ENCODE results near the gene ZNF213.

The ZNF213 gene, protein sequence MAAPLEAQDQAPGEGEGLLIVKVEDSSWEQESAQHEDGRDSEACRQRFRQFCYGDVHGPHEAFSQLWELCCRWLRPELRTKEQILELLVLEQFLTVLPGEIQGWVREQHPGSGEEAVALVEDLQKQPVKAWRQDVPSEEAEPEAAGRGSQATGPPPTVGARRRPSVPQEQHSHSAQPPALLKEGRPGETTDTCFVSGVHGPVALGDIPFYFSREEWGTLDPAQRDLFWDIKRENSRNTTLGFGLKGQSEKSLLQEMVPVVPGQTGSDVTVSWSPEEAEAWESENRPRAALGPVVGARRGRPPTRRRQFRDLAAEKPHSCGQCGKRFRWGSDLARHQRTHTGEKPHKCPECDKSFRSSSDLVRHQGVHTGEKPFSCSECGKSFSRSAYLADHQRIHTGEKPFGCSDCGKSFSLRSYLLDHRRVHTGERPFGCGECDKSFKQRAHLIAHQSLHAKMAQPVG

DNA sequence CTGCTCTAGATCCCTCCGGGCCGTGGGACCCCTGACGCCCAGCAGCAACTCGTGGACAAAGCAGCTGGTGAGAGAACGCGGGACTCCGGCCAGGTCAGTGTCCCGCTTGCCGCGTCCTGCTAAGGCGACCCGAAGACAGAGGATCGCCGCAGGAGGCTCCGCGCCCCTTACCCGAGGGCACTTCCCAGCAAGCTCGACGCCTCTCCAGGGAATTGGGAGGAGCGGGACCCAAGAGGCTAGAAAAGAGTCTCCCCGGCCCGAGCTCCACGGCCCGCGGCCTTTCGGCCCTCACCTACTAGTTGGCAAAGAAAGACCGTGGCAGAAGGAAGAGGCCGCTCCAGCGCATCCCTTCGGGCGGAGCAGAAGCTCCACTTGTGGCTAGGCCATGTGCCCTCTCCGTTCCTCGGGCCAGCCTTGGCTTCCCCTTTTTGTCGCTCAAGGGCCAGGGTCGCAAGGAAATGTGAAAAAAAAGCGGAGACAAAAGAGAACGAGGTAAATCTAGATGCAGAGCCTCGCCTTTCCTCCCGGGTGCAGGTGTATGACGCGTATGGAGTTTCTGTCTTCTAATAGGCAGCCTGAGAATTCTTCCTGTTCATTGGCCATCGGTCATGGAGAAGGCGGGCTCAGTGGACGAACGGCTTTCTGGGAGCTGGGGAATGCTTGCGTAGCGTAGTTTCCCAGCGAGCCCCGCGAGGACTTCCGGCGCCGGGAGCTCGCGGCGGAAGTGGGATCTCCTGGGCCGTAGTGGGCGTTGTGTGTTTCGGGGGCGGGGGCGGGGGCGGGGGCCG, at the start of gene ZNF213:
Gene ZNF213, plus strand, starts transcription at position 692 of the 788 bp plus-strand sequence. CDS start 2,252 bp downstream, outside the sequence.
- DNase-seq, result peak; percentile 97

DNA sequence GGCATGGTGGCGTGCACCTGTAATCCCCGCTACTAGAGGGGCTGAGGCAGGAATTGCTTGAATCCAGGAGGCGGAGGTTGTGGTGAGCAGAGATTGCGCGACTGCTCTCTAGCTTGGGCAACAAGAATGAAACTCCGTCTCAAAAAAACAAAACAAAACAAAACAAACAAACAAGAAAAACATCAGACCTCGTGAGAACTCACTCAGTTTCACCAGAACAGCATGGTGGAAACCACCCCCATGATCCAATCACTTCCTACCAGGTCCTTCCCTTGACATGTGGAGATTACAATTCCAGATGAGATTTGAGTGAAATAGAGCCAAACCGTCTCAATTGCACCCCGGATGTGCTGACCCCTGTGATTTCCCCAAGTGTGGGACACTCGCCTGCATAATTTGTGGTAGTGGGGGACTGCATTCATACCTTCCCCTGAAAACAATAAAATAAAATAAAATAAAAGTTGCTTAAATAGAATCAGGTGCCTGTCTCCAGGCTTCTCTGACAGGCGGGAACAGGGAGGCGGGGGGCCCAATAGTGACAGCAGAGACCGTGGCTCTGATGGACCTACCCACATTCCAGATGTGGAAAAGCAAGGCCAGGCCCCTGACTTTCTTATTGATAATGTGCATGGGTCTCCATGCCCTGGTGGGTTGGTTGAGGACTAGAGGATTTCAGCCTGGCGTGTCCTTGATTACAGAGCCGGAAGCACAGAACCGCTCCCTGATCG, 48.8 kb upstream of the ZNF213 start:
- DNase-seq, result no peak

DNA sequence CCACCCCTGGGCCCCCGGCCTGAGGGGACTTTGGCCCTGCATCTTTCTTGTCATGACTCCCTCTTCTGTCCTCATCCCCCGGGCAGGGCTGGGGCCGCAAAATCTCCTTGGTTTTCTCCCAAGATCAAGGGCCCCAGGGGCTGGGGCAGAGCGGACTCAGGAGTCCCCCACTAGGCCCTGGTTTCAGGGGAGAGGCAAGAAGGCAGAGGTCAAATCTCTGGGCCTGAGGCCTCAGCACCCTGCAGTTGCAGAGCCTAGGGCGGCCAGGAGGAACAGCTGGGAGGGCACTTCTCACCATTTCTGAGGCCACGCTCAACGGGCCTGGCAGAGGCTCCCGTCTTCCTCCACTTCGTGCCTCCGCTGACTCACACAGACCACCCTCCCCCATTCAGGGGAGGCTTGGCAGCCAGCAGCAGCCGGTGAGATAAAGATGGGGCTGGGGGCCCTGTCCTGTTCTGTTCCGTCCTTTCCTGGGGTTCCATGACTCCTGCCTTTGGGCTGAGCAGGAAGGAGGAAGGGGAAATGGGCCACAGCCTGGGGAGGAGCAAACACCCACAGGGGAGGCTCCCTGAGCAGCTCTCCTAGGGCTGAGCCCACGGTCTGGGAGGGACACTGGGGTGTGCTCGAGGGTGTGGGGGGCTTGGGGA, 48.1 kb upstream of the ZNF213 start:
- no peak for DNase-seq

DNA sequence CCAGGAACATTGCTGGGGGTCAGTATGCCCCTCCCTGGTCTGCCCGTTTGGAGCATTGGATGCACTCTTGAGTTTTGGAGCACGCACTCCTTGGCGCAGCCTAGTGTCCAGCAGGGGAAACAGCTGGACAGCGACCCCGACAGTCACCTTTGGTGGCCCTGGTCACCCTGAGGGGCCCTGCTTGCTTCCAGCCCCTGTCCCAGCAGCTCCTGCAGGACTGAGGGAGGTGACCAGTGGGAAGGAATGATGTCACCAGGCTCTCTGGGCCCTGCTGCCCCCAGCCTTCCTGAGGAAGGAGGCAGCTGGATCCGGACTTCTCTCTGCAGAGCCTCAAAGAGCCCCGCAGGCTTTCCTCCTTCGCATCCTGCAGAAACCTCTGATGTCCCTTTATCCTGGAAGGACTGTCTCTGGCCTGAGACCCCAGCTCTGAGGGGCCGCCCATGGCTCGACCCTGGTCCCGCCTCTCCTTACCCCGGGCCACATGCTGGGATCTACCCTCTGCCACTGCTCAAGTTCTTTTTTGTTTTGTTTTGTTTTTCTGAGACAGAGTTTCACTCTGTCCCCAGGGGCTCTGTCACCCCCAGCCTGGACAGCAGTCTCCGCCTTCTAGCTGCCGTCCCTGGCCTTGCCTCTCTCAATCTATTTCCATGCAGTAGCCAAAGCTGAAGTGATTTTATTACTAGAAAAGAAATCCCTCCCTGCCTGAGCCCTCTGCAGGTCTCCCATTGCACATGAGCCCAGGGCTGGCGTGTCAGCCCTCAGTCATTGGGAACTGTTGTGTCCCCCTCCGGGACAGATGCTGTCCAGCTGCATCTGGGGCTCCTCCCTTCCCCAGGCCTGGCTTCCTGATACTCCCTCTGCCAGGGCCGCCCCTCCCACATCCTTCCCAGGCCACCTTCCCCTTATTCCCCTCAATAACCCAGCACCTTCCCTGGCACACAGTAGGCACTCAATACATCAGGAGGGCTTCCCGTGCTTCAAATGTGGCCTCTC, 47.3 kb upstream of the ZNF213 start:
- no peak for DNase-seq

DNA sequence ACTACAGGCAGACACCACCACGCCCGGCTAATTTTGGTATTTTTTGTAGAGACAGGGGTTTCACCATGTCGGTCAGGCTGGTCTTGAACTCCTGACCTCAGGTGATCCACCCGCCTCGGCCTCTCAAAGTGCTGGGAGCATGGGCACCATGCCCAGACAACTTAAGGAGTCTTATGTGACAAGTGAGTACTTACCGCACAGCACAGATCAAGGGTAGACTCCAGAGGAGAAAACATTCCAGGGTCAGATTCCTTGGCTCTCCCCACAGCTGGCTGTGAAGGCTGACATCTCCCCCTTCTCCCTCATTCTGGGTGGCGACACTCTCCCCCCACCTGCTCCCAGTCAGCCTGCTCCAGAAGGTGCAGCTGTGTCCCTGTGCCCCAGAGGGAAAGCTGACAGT, 46.4 kb upstream of the ZNF213 start:
- DNase-seq, result no peak

DNA sequence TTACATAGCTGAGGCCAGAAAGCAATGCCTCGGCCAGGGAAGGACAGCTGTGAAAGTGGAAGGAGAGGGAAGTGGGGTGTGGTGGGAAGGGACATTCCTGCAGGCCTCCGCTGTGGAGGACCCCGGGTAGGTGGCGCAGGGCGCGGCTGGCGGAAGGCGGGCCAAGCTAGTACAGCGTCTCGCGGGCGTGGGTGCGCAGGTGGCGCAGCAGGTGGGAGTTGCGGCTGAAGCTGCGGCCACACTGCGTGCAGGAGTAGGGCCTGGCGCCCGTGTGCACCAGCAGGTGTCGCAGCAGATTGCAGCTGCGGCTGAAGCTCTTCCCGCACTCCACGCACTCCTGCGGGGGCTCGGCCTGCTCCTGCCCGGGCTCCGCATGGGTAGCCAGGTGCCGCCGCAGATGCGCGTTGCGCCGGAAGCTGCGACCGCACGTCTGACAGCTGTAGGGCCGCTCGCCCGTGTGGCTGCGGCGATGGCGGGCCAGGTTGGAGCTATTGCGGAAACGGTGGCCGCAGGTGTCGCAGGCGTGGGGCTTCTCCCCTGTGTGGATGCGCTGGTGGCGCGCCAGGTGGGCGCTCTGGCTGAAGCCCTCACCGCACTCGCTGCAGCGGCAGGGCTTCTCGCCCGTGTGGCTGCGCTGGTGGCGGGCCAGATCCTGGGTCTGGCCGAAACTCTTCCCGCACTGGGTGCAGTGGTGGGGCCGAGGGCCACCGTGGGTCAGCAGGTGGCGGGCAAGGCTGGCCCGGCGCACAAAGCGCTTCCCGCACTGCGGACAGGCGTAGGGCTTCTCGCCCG, 45.7 kb upstream of the ZNF213 start:
- no peak for DNase-seq

DNA sequence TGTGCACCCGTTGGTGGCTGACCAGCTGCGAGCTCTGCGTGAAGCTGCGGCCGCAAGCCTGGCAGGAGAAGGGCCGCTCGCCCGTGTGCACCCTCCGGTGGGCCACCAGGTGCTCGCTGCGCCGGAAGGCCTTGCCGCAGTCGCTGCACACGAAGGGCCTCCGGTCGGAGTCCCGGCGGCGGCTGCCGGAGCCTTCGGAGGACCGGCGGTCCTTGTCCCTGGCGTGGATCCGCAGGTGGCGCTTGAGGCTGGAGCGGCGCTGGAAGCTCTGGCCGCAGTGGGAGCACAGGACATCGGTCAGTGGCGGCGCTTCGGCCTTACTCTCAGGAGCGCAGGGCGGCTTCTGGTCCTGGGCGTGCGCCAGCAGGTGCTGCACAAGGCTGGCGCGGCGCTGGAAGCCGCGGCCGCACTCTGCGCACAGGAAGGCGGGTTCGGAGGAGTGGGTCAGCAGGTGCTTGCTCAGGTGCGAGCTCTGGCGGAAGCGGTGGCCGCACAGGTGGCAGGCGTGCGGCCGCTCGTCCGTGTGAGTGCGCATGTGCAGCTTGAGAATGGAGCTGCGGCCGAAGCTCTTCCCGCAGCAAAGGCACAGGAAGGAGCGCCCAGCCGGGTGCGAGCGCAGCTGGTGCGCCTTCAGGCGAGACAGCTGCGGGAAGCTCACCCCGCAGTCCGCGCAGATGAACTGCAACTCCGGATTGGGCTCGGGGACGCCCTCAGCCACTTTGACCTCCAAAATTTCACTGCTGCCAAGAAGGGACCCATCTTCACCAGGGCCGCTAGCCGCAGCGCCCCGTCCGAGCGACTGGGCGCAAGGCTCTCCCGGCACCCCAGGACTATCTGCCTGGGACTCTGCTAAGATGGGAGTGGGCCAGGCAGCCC, 44.9 kb upstream of the ZNF213 start:
- DNase-seq, result no peak

DNA sequence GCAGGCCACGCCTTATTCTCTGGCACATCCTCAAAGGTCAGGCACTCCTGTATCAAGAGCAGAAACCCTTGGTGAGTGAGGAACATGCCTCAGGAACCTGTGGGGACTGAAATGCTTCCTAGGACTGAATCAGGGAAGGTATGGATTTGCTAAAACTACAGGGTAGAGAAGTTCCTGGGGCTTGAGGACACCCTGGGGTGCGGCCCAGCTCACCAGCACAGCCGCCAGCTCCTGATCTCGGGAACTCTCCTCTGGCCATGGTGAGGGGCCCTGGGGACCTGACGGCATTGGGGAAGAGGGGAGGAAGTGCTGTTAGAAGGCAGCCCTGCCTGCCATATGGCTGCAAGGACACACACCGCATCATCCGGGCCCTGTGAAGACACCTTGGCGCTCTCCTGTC, 43.3 kb upstream of the ZNF213 start:
- DNase-seq, result no peak

DNA sequence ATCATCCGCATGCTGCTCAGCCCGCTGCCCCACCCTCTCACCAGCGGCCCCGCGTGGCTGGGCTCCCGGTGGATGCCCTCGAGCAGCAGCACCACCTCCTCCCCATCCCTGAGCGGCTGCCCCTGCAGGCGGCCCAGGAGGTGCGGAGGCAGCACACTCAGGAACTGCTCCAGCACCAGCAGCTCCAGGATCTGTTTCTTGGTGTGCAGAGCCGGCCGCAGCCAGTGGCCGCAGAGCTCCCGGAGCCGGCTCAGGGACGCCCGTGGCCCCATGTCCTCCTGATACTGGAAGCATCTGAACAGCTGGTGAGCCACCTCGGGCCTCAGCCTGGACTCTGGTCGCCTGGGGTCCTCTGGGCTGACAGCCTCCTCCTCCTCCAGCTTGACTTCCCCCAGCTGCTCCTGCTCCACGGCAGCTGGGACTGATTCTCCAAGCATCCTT, 42.3 kb upstream of the ZNF213 start:
- DNase-seq, result no peak

DNA sequence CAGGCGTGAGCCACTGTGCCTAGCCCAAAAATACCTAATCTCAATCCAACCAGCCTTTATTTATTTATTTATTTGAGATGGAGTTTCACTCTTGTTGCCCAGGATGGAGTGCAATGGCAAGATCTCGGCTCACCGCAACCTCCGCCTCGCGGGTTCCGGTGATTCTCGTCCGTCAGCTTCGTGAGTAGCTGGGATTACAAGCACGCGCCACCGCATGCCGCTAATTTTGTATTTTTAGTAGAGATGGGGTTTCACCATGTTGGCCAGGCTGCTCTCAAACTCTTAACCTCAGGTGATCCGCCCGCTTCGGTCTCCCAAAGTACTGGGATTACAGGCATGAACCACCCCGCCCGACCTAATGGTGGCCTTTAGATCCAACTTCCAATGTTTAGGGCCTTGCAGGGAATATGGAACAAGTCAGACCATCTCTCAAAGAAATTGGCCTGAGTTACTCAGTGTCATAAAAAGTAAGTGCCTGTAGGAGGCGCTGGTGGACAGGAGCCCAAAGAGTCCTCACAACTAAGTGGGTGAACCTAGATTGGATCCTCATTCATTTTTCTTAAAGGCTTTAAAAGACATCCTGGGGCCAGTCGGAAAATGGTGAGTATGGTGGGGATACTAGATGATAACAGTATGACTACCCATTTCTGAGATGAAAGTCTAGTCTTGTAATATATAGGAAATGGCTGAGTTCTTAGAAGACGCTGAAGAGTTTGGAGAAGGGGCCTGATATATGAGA, 40.4 kb upstream of the ZNF213 start:
- DNase-seq, result peak; percentile 79

DNA sequence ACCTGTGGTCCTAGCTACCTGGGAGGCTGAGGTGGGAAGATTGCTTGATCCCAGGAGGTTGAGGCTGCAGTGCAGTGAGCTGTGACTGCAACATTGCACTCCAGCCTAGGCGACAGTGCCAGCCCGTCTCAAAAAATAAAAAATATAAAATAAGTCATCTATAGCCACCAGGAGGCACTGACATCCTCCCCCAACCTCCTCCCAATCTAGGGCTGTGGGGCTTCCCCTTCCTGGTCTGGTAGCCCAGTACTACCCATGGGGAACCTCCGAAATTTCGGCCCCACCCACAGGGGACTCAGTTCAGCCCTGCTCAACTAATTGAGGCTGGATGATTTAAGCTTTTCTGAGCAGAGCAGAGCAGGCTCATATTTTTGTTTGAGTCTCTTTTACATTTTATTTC, 39.0 kb upstream of the ZNF213 start:
- DNase-seq, result peak; percentile 84

DNA sequence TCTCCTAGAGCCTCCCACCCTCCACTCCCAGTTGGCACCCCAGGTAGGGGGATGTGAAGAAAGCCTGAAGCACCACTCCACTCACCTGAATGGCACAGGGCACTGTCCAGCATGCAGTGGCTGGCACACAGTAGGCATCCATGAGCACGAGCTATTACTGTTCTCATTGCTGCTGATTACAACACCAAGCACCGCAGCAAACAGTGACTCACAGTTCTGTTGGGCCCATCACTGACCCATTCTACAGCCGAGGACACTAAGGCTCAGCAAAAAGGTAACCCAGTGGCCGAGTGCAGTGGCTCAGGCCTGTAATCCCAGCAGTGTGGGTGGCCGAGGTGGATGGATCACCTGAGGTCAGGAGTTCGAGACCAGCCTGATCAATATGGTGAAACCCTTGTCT, 38.5 kb upstream of the ZNF213 start:
- DNase-seq, result no peak

DNA sequence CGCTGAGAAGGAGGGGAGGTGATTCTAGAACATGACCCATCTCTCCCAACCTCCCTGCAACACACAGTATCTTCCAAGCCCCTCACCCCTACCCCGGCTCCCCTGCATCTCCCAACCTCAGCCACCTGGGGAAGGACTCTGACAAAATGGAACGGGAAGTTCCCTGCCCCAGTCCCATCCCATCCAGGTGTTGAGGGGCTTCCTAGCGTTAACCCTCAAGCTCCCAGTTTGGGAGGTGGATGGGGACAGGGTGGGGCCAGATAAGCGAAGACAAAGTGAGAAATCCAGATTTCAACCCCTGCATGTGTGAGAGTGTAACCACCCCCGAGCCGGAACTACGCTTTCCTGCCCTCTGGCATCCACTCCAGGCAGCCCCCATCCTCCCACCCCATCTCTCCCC, 37.6 kb upstream of the ZNF213 start:
- DNase-seq, result no peak

DNA sequence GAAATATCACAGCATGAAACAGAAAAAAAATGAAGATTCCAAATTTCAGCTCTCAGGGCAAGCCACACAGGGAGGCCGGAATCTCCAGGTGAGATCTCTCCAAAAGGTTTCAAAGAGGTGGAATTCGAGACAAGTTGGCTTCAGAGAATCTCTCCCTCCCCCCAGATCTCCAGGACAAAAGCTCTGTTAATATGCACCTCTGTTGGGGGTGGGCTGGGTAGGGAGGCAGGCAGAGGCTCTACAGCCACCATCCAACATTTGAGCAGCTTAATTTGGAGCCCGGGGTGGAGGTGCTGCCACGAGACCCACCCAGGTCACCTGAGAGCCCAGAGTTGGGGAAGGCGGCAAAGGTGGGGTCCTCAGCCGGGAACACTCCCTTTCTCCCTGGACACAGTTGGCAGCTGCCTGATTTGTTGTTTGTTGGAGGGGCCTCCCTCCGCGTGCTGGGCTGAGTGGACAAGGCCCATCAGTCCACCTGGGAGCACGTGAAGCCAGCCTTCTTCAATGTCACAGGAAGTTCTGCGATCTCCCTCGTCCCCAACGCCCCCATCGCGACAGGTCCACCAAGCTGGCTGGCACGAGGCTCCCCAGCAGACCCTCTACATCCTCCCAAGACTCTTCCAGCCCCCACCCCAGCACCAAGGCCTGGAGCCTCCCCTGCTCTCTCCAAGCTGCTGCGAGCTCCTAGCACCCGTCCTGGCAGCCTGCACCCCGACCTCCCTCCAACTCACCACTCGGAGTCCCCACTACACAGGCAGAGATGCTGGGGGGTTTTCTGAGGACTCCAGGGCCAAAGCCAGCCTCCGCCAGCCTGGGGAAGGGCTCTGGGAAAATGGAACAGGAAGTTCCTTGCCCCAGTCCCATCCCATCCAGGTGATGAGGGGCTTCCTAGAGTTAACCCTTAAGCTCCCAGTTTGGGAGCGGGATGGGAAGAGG, 36.1 kb upstream of the ZNF213 start, which contains the start of gene ZSCAN10:
Gene ZSCAN10, minus strand, starts transcription at position 836 of the 936 bp plus-strand sequence. CDS start 6,357 bp downstream, outside the sequence.
- DNase-seq, result no peak

DNA sequence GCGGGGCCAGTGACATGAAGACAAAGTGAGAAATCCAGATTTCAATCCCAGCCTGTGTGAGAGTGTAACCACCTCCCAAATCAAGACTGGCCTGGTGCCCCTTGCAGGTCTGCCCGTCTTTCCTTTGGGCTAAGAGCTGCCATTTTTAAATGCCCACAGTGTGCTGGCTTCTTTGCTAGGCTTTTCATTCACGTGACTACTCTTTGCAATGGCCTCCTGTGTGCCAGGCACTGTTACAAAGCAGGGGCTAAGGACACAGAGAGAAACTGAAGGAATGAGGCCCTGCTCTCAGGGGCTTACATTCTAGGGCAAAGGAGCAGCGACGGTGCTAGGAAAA, 35.5 kb upstream of the ZNF213 start:
- DNase-seq, result no peak

DNA sequence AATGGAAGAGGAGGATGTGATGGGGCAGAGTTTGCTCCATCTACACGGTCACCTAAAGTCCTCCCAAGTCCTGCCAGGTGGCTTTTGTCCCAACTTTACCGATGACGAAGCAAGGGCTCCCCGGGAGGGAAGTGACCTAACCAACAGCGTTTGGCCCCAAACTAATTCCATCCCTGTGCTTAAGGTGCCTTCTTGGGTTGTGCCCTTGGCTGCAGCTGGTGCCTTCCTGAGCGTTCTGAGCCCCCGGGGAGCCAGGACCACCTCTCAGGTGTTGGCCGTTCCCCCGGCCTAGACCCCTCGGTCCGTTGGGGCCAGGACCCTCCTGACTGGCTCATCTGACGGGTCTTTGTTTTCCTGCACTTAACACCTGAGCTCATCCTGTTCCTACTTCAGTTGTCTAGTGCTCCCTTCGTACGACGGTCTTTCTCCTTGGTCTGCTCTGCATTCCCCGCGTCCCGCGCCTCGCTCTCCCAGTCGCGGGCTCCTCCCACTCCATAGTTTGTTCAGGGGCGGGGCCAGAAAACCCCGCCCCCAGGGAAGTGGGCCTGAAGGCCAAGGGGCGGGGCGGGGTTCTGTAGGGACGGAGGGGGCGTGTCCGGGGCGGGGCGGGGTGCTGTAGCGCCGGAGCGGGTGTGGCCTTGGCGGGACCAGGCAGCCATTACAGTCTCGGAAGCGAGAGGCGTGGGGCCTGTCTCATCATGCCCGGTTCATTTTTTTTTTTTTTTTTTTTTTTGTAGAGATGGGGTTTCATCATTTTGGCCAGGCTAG, 34.9 kb upstream of the ZNF213 start:
- DNase-seq, result peak; percentile 93
